Measurements from ENCODE around the gene OR10Z1. TPM values are rescaled to one million over a fixed set of nuclear protein-coding genes. Genes with fewer than 3 reads are reported as not detected.

Gene OR10Z1
- total RNA-seq, 1 donor from 2014 or later = not detected

- no peak for TF ChIP-seq CTCF (conservative IDR thresholded peaks at IDR 0.05)
- Mint-ChIP-seq H3K27ac (no peak overlapping the region), H3K9me3 (no peaks in the 10 kb centered on the region), H3K27me3 (peaks cover 2% of the 10 kb centered on the region), H3K4me1 (ENCODE audit: unreplicated experiment) (no peaks in the 10 kb centered on the region), H3K4me3 (no peak overlapping the region), H3K36me3 (no peaks in the 10 kb centered on the region)
- no peak for DNase-seq (ENCODE audit: extremely low spot score, unreplicated experiment)
Observed at GRCh38 chr1:158607296-158607695, 2.2 kb downstream of the OR10Z1 start.

GRCh38 chr1:158611916-158612315 lies 6.8 kb downstream of the OR10Z1 start:
- H3K27ac Mint-ChIP-seq = no peak overlapping the region

GRCh38 chr1:158613764-158614163 lies 8.7 kb downstream of the OR10Z1 start:
- no peak for TF ChIP-seq CTCF (conservative IDR thresholded peaks at IDR 0.05)
- no peak overlapping the region for H3K4me3 Mint-ChIP-seq
- no peak for DNase-seq (ENCODE audit: extremely low spot score, unreplicated experiment)
- peaks cover 3% of the 10 kb centered on the region for H3K27me3 Mint-ChIP-seq
- H3K27ac Mint-ChIP-seq = no peak overlapping the region
- no peaks in the 10 kb centered on the region for H3K4me1 Mint-ChIP-seq (ENCODE audit: unreplicated experiment)
- no peaks in the 10 kb centered on the region for H3K9me3 Mint-ChIP-seq
- H3K36me3 Mint-ChIP-seq = no peaks in the 10 kb centered on the region

More at GRCh38 chr1:158611916-158612315, 6.8 kb downstream of the OR10Z1 start:
- no peak for TF ChIP-seq CTCF (conservative IDR thresholded peaks at IDR 0.05)
- DNase-seq (ENCODE audit: extremely low spot score, unreplicated experiment) = no peak
- Mint-ChIP-seq H3K4me3 (no peak overlapping the region), H3K4me1 (ENCODE audit: unreplicated experiment) (no peaks in the 10 kb centered on the region), H3K9me3 (no peaks in the 10 kb centered on the region), H3K27me3 (peaks cover 3% of the 10 kb centered on the region), H3K36me3 (no peaks in the 10 kb centered on the region)

- no peak for TF ChIP-seq CTCF (conservative IDR thresholded peaks at IDR 0.05)
- DNase-seq (ENCODE audit: extremely low spot score, unreplicated experiment) = no peak
- no peaks in the 10 kb centered on the region for H3K9me3 Mint-ChIP-seq
- H3K36me3 Mint-ChIP-seq = no peaks in the 10 kb centered on the region
- H3K27ac Mint-ChIP-seq = no peak overlapping the region
- H3K4me3 Mint-ChIP-seq = no peak overlapping the region
- H3K4me1 Mint-ChIP-seq (ENCODE audit: unreplicated experiment) = no peaks in the 10 kb centered on the region
- H3K27me3 Mint-ChIP-seq = peaks cover 7% of the 10 kb centered on the region
Observed at GRCh38 chr1:158638146-158638545, 33.1 kb downstream of the OR10Z1 start.

GRCh38 chr1:158638904-158639303 lies 33.8 kb downstream of the OR10Z1 start:
- Mint-ChIP-seq H3K27ac (no peak overlapping the region), H3K36me3 (no peaks in the 10 kb centered on the region), H3K27me3 (peaks cover 7% of the 10 kb centered on the region), H3K9me3 (no peaks in the 10 kb centered on the region), H3K4me3 (no peak overlapping the region), H3K4me1 (ENCODE audit: unreplicated experiment) (no peaks in the 10 kb centered on the region)
- no peak for TF ChIP-seq CTCF (conservative IDR thresholded peaks at IDR 0.05)
- no peak for DNase-seq (ENCODE audit: extremely low spot score, unreplicated experiment)

- Mint-ChIP-seq H3K4me1 (ENCODE audit: unreplicated experiment) (no peaks in the 10 kb centered on the region), H3K36me3 (no peaks in the 10 kb centered on the region), H3K27me3 (no peaks in the 10 kb centered on the region), H3K9me3 (no peaks in the 10 kb centered on the region), H3K4me3 (no peak overlapping the region), H3K27ac (no peak overlapping the region)
- DNase-seq (ENCODE audit: extremely low spot score, unreplicated experiment) = no peak
- no peak for TF ChIP-seq CTCF (conservative IDR thresholded peaks at IDR 0.05)
Observed at GRCh38 chr1:158644449-158644848, 39.4 kb downstream of the OR10Z1 start.

Measured in type B pancreatic cell (in vitro differentiated cells).